Keratinocyte (primary cell): ENCODE measurements around the gene C19orf38. TPM values are rescaled to one million over a fixed set of nuclear protein-coding genes. Genes with fewer than 3 reads are reported as not detected.

Source experiments
- DNase-seq: peaks from one replicate; pipeline ENCODE4 v3.0.0-alpha.2; 2011; ENCODE audit warnings: low read depth, missing footprints, low spot score
- FAIRE-seq: peaks from 2 replicates; lab custom pipeline; 2011; peaks lifted over from hg19 to GRCh38; lab: Jason Lieb, UNC
- H2AFZ ChIP-seq: 2 replicates; pipeline ENCODE4 v1.6.0; 2012; ENCODE audit warnings: low read length, control low read depth, inconsistent platforms; ENCODE audit not compliant: control insufficient read depth
- H3K27ac ChIP-seq: 2 replicates; pipeline ENCODE4 v1.5.1; 2011; ENCODE audit warnings: low read length; ENCODE audit not compliant: control insufficient read depth, insufficient read depth
- H3K27me3 ChIP-seq: 3 replicates; pipeline ENCODE4 v1.6.0; 2011; ENCODE audit warnings: low read length; ENCODE audit not compliant: control insufficient read depth, insufficient read depth; ENCODE audit errors: extremely low read depth
- H3K36me3 ChIP-seq, 2 experiments: 2 replicates in 1 of 2; 3 replicates in 1 of 2; pipeline ENCODE4 v1.5.1; 2011; ENCODE audit warnings: low read length in 2 of 2, mild to moderate bottlenecking in 1 of 2; ENCODE audit not compliant: control insufficient read depth in 2 of 2, insufficient read depth in 2 of 2; ENCODE audit errors: extremely low read depth in 1 of 2
- H3K4me1 ChIP-seq: 3 replicates; pipeline ENCODE4 v1.5.1; 2011; ENCODE audit warnings: low read length; ENCODE audit not compliant: control insufficient read depth, insufficient read depth; ENCODE audit errors: extremely low read depth
- H3K4me2 ChIP-seq: 3 replicates; pipeline ENCODE4 v1.6.0; 2011; ENCODE audit warnings: low read depth, low read length; ENCODE audit not compliant: control insufficient read depth, insufficient read depth; ENCODE audit errors: extremely low read depth
- H3K4me3 ChIP-seq, 3 experiments: fragments of 200-600 bp in 1 of 3; sonication (generic) in 1 of 3; 2 replicates in 2 of 3; 3 replicates in 1 of 3; pipeline ENCODE4 v1.5.1; 2011 to 2016; ENCODE audit warnings: low read length in 3 of 3, mild to moderate bottlenecking in 3 of 3, control low read depth in 2 of 3, inconsistent platforms in 1 of 3, low read depth in 1 of 3, mixed read lengths in 1 of 3, mixed run types in 1 of 3, moderate library complexity in 1 of 3; ENCODE audit not compliant: control insufficient read depth in 2 of 3, insufficient read depth in 2 of 3; ENCODE audit errors: extremely low read depth in 1 of 3
- H3K79me2 ChIP-seq: 2 replicates; pipeline ENCODE4 v1.6.0; 2012; ENCODE audit warnings: low read length; ENCODE audit not compliant: control insufficient read depth, insufficient read depth
- H3K9ac ChIP-seq: 3 replicates; pipeline ENCODE4 v1.6.0; 2011; ENCODE audit warnings: low read length; ENCODE audit not compliant: control insufficient read depth, insufficient read depth; ENCODE audit errors: extremely low read depth
- H3K9me1 ChIP-seq: 3 replicates; pipeline ENCODE4 v1.6.0; 2011; ENCODE audit warnings: low read length; ENCODE audit not compliant: control insufficient read depth, insufficient read depth; ENCODE audit errors: extremely low read depth
- H3K9me3 ChIP-seq: 2 replicates; pipeline ENCODE4 v1.5.1; 2012; ENCODE audit warnings: low read depth, low read length; ENCODE audit not compliant: control insufficient read depth
- H4K20me1 ChIP-seq: 3 replicates; pipeline ENCODE4 v1.6.0; 2011; ENCODE audit warnings: low read length; ENCODE audit not compliant: control insufficient read depth, insufficient read depth; ENCODE audit errors: extremely low read depth
- CTCF ChIP-seq, 3 experiments: IDR thresholded peaks in 1 of 3; conservative IDR thresholded peaks in 1 of 3; optimal IDR thresholded peaks in 1 of 3; 2 replicates in 2 of 3; 3 replicates in 1 of 3; pipeline versions ENCODE3 to v1.5.1; 2011; ENCODE audit warnings: low read length in 3 of 3, mild to moderate bottlenecking in 3 of 3, moderate library complexity in 2 of 3, control low read depth in 1 of 3, inconsistent platforms in 1 of 3; ENCODE audit not compliant: insufficient read depth in 2 of 3; ENCODE audit errors: extremely low read depth in 1 of 3
- EZH2 ChIP-seq: IDR thresholded peaks from one replicate; pipeline ENCODE4 v1.6.1; 2012; ENCODE audit warnings: inconsistent platforms, mild to moderate bottlenecking, low read length, moderate library complexity
- dilution Hi-C: fragments of 300-500 bp; cut with MboI; formaldehyde crosslinking; loops from one replicate; pipeline ENCODE4 v1.7.0; 2020; ENCODE audit warnings: low sequenced_read_pairs; ENCODE audit not compliant: extremely low pct_ligation_motif_present
- polyA plus RNA-seq, 5 experiments: library from polyadenylated mRNA; depleted of rRNA in 3 of 5; stranded (reverse) in 3 of 5; stranded (forward) in 1 of 5; unstranded in 1 of 5; fragments of >200 nt; gene quantifications; 1 replicate in 1 of 5; 2 replicates in 3 of 5; 3 replicates in 1 of 5; pipeline versions ENCODE4 v1.2.1 to v1.2.3, GENCODE V29; 2011 to 2012; ENCODE audit warnings: missing spikeins in 2 of 5, low read depth in 1 of 5, low replicate concordance in 1 of 5

C19orf38 gene
- polyA plus RNA-seq, 1 donor (not counting 4 experiments of a cell fraction or from before 2014, with no cell fraction given), result 0.14 TPM

DNA sequence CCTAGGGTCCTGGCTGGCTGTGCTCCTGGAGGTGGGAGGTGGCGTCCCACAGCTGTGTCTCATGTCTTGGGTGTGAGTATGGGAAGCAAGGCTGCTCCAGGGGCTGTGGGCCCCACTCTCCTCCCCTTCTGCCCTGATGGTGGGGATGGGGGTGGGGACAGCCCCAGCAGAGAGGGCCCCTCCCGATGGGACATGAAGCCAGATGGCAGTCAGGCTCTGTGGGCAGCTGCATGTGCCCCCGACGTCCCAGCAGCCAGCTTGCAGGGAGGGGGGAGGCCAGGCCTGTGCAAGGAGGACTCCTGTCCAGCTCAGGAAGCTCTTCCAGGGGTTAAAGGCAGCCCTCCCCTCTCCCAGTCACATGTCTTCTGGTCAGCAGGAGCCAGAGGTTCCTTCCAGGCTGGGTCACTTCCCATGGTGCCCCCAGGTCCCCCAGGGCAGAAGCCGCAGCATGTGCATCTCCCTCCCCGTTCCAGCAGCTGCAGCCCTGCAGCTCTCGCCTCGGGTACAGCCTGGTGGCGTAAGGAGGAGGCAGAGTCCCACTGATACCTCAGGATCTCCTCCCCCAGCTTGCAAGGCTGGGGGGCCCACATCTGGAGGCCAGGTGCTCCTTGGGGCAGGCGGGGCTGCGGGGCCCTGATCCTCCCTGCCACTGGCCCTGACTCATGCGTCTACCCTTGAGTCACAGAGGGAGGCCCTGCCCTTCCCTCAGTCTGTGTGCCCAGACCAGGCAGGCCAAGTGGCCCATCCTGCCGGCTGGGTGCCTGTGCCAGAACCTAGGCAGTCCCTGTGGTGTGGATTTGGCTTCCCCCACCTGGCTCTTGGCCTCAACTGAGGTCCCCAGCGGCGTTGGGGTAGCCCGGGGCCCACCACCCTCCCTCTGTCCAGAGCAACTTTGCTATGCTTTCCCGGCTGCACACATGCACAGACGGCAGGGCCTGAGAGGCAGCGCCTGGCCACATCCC, 67.2 kb downstream of the C19orf38 start:
- H3K9ac ChIP-seq, result no peak overlapping the region
- DNase-seq (no peak), FAIRE-seq (no peak)
- H3K4me2 ChIP-seq, result no peak overlapping the region
- H3K4me1 ChIP-seq, result peaks cover 4% of the 10 kb centered on the region
- dilution Hi-C loops, result no loop called here
- H3K27ac ChIP-seq, result no peak overlapping the region
- TF ChIP-seq CTCF (optimal IDR thresholded peaks at IDR 0.05 in 1 of 3, IDR thresholded peaks at IDR 0.05 in 1 of 3, conservative IDR thresholded peaks at IDR 0.05 in 1 of 3; ENCODE audit: extremely low read depth in 1 of 3, insufficient read depth in 2 of 3, low read length in 3 of 3), result no peak
- no peak for TF ChIP-seq EZH2
- H2AFZ ChIP-seq, result no peak overlapping the region
- no peaks in the 10 kb centered on the region for H3K27me3 ChIP-seq
- peaks cover 26 to 29% of the 10 kb centered on the region in 2 experiments for H3K36me3 ChIP-seq
- H3K79me2 ChIP-seq, result no peaks in the 10 kb centered on the region
- no peak overlapping the region for H3K4me3 ChIP-seq
- H4K20me1 ChIP-seq, result no peaks in the 10 kb centered on the region
- no peaks in the 10 kb centered on the region for H3K9me3 ChIP-seq
- H3K9me1 ChIP-seq, result no peaks in the 10 kb centered on the region

GRCh38 chr19:10916602-10917001, 68.4 kb downstream of the C19orf38 start:
- H3K36me3 ChIP-seq, result peaks cover 26 to 29% of the 10 kb centered on the region in 2 experiments
- no peak for FAIRE-seq
- H3K9me1 ChIP-seq, result no peaks in the 10 kb centered on the region
- H3K27me3 ChIP-seq, result no peaks in the 10 kb centered on the region
- peaks cover 4% of the 10 kb centered on the region for H3K4me1 ChIP-seq
- no peaks in the 10 kb centered on the region for H3K9me3 ChIP-seq
- dilution Hi-C loops, result no loop called here
- no peaks in the 10 kb centered on the region for H4K20me1 ChIP-seq
- H3K9ac ChIP-seq, result no peak overlapping the region
- no peak overlapping the region for H3K4me2 ChIP-seq
- no peak overlapping the region for H3K4me3 ChIP-seq
- DNase-seq, result no peak
- H3K79me2 ChIP-seq, result no peaks in the 10 kb centered on the region
- TF ChIP-seq EZH2, result no peak
- no peak for TF ChIP-seq CTCF (optimal IDR thresholded peaks at IDR 0.05 in 1 of 3, IDR thresholded peaks at IDR 0.05 in 1 of 3, conservative IDR thresholded peaks at IDR 0.05 in 1 of 3; ENCODE audit: extremely low read depth in 1 of 3, insufficient read depth in 2 of 3, low read length in 3 of 3)
- H3K27ac ChIP-seq, result no peak overlapping the region
- no peak overlapping the region for H2AFZ ChIP-seq
